SK-N-SH (cell line): ENCODE results near the gene CHRM5. TPM values are rescaled to one million over a fixed set of nuclear protein-coding genes. Genes with fewer than 3 reads are reported as not detected.

ENCODE experiments used
- CTCF ChIA-PET: fragments of 300-600, 350-600 bp; formaldehyde crosslinking; extraction: SDS; loops from one replicate; lab custom pipeline; 2021; lab: Yijun Ruan, JAX
- POLR2A ChIA-PET: fragments of 350-600 bp; sonication (Branson Sonifier 250); formaldehyde crosslinking; extraction: SDS; loops from one replicate; lab custom pipeline; 2020; ENCODE audit warnings: antibody characterized with exemption, inconsistent platforms; lab: Yijun Ruan, JAX
- DNase-seq: peaks from one replicate; pipeline ENCODE4 v3.0.0; 2012
- H2AFZ ChIP-seq: fragments of 200-600 bp; sonication (generic); 2 replicates; pipeline ENCODE4 v1.8.1; 2016; ENCODE audit warnings: antibody characterized with exemption, mild to moderate bottlenecking, low read depth
- H3F3A ChIP-seq: fragments of 200-600 bp; sonication (generic); replicated peaks from 2 replicates; pipeline ENCODE3; 2016; ENCODE audit warnings: antibody characterized with exemption, mild to moderate bottlenecking; ENCODE audit not compliant: insufficient read depth
- H3K27ac ChIP-seq, 2 experiments: fragments of 200-500 bp in 1 of 2; fragments of 200-600 bp in 1 of 2; sonication (Bioruptor generic) in 1 of 2; sonication (generic), shearing (Covaris generic) in 1 of 2; 2 replicates each; pipeline versions ENCODE4 v1.5.1 to v1.6.1; 2014 to 2016; ENCODE audit warnings: low read depth in 2 of 2, inconsistent platforms in 1 of 2, low read length in 1 of 2, mild to moderate bottlenecking in 1 of 2, mixed read lengths in 1 of 2
- H3K27me3 ChIP-seq: fragments of 200-600 bp; sonication (generic), shearing (Covaris generic); 2 replicates; pipeline ENCODE4 v1.6.1; 2016; ENCODE audit warnings: mixed run types; ENCODE audit not compliant: insufficient read depth
- H3K36me3 ChIP-seq, 2 experiments: fragments of 200-500 bp in 1 of 2; fragments of 200-600 bp in 1 of 2; sonication (Bioruptor generic) in 1 of 2; sonication (generic) in 1 of 2; replicated peaks in 1 of 2; 2 replicates each; pipeline versions ENCODE3 to v1.5.1; 2014 to 2016; ENCODE audit warnings: low read length in 1 of 2, mild to moderate bottlenecking in 1 of 2; ENCODE audit not compliant: insufficient read depth in 2 of 2, control insufficient read depth in 1 of 2
- H3K4me1 ChIP-seq, 2 experiments: fragments of 200-500 bp in 1 of 2; fragments of 200-600 bp in 1 of 2; sonication (Bioruptor generic) in 1 of 2; sonication (generic), shearing (Covaris generic) in 1 of 2; 2 replicates each; pipeline versions ENCODE4 v1.5.1 to v1.6.1; 2014 to 2016; ENCODE audit warnings: low read depth in 1 of 2, low read length in 1 of 2, mixed run types in 1 of 2; ENCODE audit not compliant: insufficient read depth in 2 of 2, control insufficient read depth in 1 of 2
- H3K4me2 ChIP-seq: fragments of 200-600 bp; sonication (generic), shearing (Covaris generic); 2 replicates; pipeline ENCODE4 v1.6.1; 2017; ENCODE audit warnings: mixed run types
- H3K4me3 ChIP-seq, 2 experiments: fragments of 200-500 bp in 1 of 2; fragments of 200-600 bp in 1 of 2; sonication (Bioruptor generic) in 1 of 2; sonication (generic), shearing (Covaris generic) in 1 of 2; 2 replicates each; pipeline versions ENCODE4 v1.5.1 to v1.8.1; 2014 to 2016; ENCODE audit warnings: low read depth in 2 of 2, inconsistent platforms in 1 of 2, low read length in 1 of 2, mild to moderate bottlenecking in 1 of 2, mixed read lengths in 1 of 2, moderate library complexity in 1 of 2
- H3K79me2 ChIP-seq: fragments of 200-600 bp; sonication (generic); 2 replicates; pipeline ENCODE4 v1.8.1; 2017; ENCODE audit warnings: mild to moderate bottlenecking; ENCODE audit not compliant: insufficient read depth
- H3K9ac ChIP-seq: fragments of 200-600 bp; sonication (generic); 2 replicates; pipeline ENCODE4 v1.6.1; 2017; ENCODE audit warnings: mixed run types
- H3K9me2 ChIP-seq: fragments of 200-600 bp; sonication (generic); 2 replicates; pipeline ENCODE4 v1.6.1; 2017; ENCODE audit warnings: mixed run types
- H3K9me3 ChIP-seq: fragments of 200-600 bp; sonication (generic); 2 replicates; pipeline ENCODE4 v1.6.1; 2017; ENCODE audit warnings: mixed run types, mild to moderate bottlenecking, moderate library complexity
- H4K20me1 ChIP-seq: fragments of 200-600 bp; sonication (generic); 2 replicates; pipeline ENCODE4 v1.6.1; 2017; ENCODE audit warnings: mild to moderate bottlenecking, mixed run types; ENCODE audit not compliant: insufficient read depth
- CHD2 ChIP-seq: fragments of 150-350 bp; IDR thresholded peaks from 2 replicates; pipeline ENCODE4 v1.6.1; 2018; ENCODE audit warnings: low read length; ENCODE audit not compliant: partially characterized antibody
- CTCF ChIP-seq: fragments of 200-600 bp; sonication (generic); IDR thresholded peaks from 2 replicates; pipeline ENCODE4 v1.6.1; 2017; ENCODE audit warnings: antibody characterized with exemption, mild to moderate bottlenecking, moderate library complexity
- EZH2phosphoT487 ChIP-seq: fragments of 200-600 bp; sonication (generic); IDR thresholded peaks from 2 replicates; pipeline ENCODE4 v1.6.1; 2017; ENCODE audit warnings: low read depth, mixed run types, mild to moderate bottlenecking, antibody characterized with exemption, moderate library complexity, borderline replicate concordance
- FOSL2 ChIP-seq: IDR thresholded peaks from 2 replicates; pipeline ENCODE4 v1.4.0; 2012; ENCODE audit warnings: low read depth, mild to moderate bottlenecking, moderate library complexity, borderline replicate concordance
- GABPA ChIP-seq: IDR thresholded peaks from 2 replicates; pipeline ENCODE4 v1.4.0; 2012; ENCODE audit warnings: low read depth, mild to moderate bottlenecking
- GATA2 ChIP-seq: sonication (generic); formaldehyde crosslinking; IDR thresholded peaks from 2 replicates; pipeline ENCODE4 v1.5.0; 2020; ENCODE audit warnings: mild to moderate bottlenecking, missing genetic modification reagents
- MAX ChIP-seq: IDR thresholded peaks from 2 replicates; pipeline ENCODE4 v1.4.0; 2012; ENCODE audit warnings: low read depth
- MEF2A ChIP-seq: IDR thresholded peaks from 2 replicates; pipeline ENCODE4 v1.4.0; 2012; ENCODE audit warnings: low read depth, borderline replicate concordance
- MXI1 ChIP-seq: IDR thresholded peaks from 2 replicates; pipeline ENCODE4 v1.6.1; 2012; ENCODE audit warnings: mild to moderate bottlenecking, low read depth, low read length, improper control_type of control experiment
- NFIC ChIP-seq: IDR thresholded peaks from 2 replicates; pipeline ENCODE4 v1.4.0; 2012; ENCODE audit warnings: borderline replicate concordance
- NRF1 ChIP-seq: IDR thresholded peaks from 2 replicates; pipeline ENCODE4 v1.6.1; 2012; ENCODE audit warnings: low read depth, mild to moderate bottlenecking, low read length
- PBX3 ChIP-seq: IDR thresholded peaks from 2 replicates; pipeline ENCODE4; 2012
- POLR2AphosphoS5 ChIP-seq: IDR thresholded peaks from 2 replicates; pipeline ENCODE4 v1.6.1; 2012; ENCODE audit warnings: low read depth, low read length
- RAD21 ChIP-seq: IDR thresholded peaks from 2 replicates; pipeline ENCODE4 v1.6.1; 2012; ENCODE audit warnings: mild to moderate bottlenecking, low read length
- RCOR1 ChIP-seq: fragments of 150-350 bp; IDR thresholded peaks from 2 replicates; pipeline ENCODE4 v1.6.1; 2017; ENCODE audit warnings: antibody characterized with exemption, low read length
- RXRA ChIP-seq: IDR thresholded peaks from 2 replicates; pipeline ENCODE4 v1.4.0; 2012; ENCODE audit warnings: low read depth, mild to moderate bottlenecking, borderline replicate concordance
- SIN3A ChIP-seq: IDR thresholded peaks from 2 replicates; pipeline ENCODE4 v1.6.1; 2012; ENCODE audit warnings: low read depth, mild to moderate bottlenecking, low read length, moderate library complexity, borderline replicate concordance
- SMC3 ChIP-seq: IDR thresholded peaks from 2 replicates; pipeline ENCODE4 v1.6.1; 2012; ENCODE audit warnings: low read depth, low read length, improper control_type of control experiment
- TAF1 ChIP-seq: IDR thresholded peaks from 2 replicates; pipeline ENCODE4 v1.6.1; 2012; ENCODE audit warnings: low read depth, mild to moderate bottlenecking, low read length, moderate library complexity, borderline replicate concordance
- TEAD4 ChIP-seq: IDR thresholded peaks from 2 replicates; pipeline ENCODE4 v1.4.0; 2012; ENCODE audit warnings: mild to moderate bottlenecking, borderline replicate concordance; ENCODE audit not compliant: insufficient read depth
- USF1 ChIP-seq: IDR thresholded peaks from 2 replicates; pipeline ENCODE4 v1.4.0; 2012; ENCODE audit warnings: low read depth, borderline replicate concordance
- YY1 ChIP-seq: IDR thresholded peaks from 2 replicates; pipeline ENCODE4 v1.4.0; 2012; ENCODE audit warnings: low read depth, mild to moderate bottlenecking
- ZBTB33 ChIP-seq: IDR thresholded peaks from 2 replicates; pipeline ENCODE4 v1.4.0; 2012; ENCODE audit warnings: low read depth, borderline replicate concordance
- WGBS: methylation state at CpG from one replicate; pipeline ENCODE4 v1.1.6; 2017; ENCODE audit warnings: low lambda C conversion rate; 5-methylcytosine and 5-hydroxymethylcytosine counted together
- polyA plus RNA-seq, 3 experiments: library from polyadenylated mRNA; depleted of rRNA; stranded (reverse); fragments of >200 nt; gene quantifications; 2 replicates each; pipeline ENCODE4 v1.2.3, GENCODE V29; 2012

The CHRM5 gene
- polyA plus RNA-seq, 1 of the 3 experiments (the other 2 are of a cell fraction): 0.03 TPM

GRCh38 chr15:34023907-34024306, 55.6 kb downstream of the CHRM5 start:
- DNase-seq: no peak
- ChIA-PET CTCF (no interaction called here), POLR2A (no interaction called here)
- Histone ChIP-seq H4K20me1 (no peaks in the 10 kb centered on the region), H3F3A (no peaks in the 10 kb centered on the region), H3K36me3 (no peaks in the 10 kb centered on the region), H3K27me3 (no peaks in the 10 kb centered on the region), H3K4me3 (no peak overlapping the region), H3K4me2 (no peak overlapping the region), H2AFZ (no peak overlapping the region), H3K79me2 (0 out of 2 replicates have a peak, but pooled peaks cover 4% of the 10 kb centered on the region), H3K27ac (no peak overlapping the region), H3K9me2 (no peaks in the 10 kb centered on the region), H3K9me3 (no peaks in the 10 kb centered on the region), H3K9ac (no peak overlapping the region), H3K4me1 (no peaks in the 10 kb centered on the region; a peak in 1 of 4 replicates)
- no peak for TF ChIP-seq RCOR1
- no peak for TF ChIP-seq USF1
- TF ChIP-seq MEF2A: no peak
- no peak for TF ChIP-seq CHD2
- TF ChIP-seq SIN3A: no peak
- TF ChIP-seq FOSL2: no peak
- no peak for TF ChIP-seq EZH2phosphoT487
- no peak for TF ChIP-seq RXRA
- TF ChIP-seq CTCF: no peak
- WGBS: 95% methylated on average over 1 of the region's 1 CpG

GRCh38 chr15:34025252-34025651, 57.0 kb downstream of the CHRM5 start:
- no peaks in the 10 kb centered on the region for H3F3A ChIP-seq
- POLR2A ChIA-PET: no interaction called here
- peaks cover 9% of the 10 kb centered on the region; the same call in 1 of the 2 replicates for H3K79me2 ChIP-seq
- H3K9me3 ChIP-seq: no peaks in the 10 kb centered on the region
- H3K27me3 ChIP-seq: no peaks in the 10 kb centered on the region
- no peak overlapping the region for H3K4me2 ChIP-seq
- CTCF ChIA-PET: no interaction called here
- no peaks in the 10 kb centered on the region for H3K36me3 ChIP-seq
- no peak overlapping the region for H3K9ac ChIP-seq
- H3K9me2 ChIP-seq: no peaks in the 10 kb centered on the region
- no peak for DNase-seq
- no peak for TF ChIP-seq SMC3
- TF ChIP-seq NRF1: no peak
- no peak for TF ChIP-seq RAD21
- TF ChIP-seq FOSL2: no peak
- TF ChIP-seq NFIC: no peak
- no peak for TF ChIP-seq YY1
- TF ChIP-seq GABPA: no peak
- no peak for TF ChIP-seq MAX
- no peak for TF ChIP-seq RCOR1
- TF ChIP-seq MXI1: no peak
- no peak for TF ChIP-seq TEAD4
- no peak for TF ChIP-seq MEF2A
- TF ChIP-seq TAF1: no peak
- TF ChIP-seq GATA2: no peak
- TF ChIP-seq USF1: no peak
- TF ChIP-seq POLR2AphosphoS5: no peak
- no peak for TF ChIP-seq PBX3
- TF ChIP-seq ZBTB33: no peak
- TF ChIP-seq, all 33 proteins: peak for 0
- no peaks in the 10 kb centered on the region for H4K20me1 ChIP-seq
- H2AFZ ChIP-seq: no peak overlapping the region
- WGBS: 93% methylated on average over 3 of the region's 3 CpGs
- H3K4me1 ChIP-seq: no peaks in the 10 kb centered on the region; a peak in 1 of 4 replicates
- no peak overlapping the region for H3K27ac ChIP-seq
- no peak overlapping the region for H3K4me3 ChIP-seq
